Inferior parietal cortex (tissue), 1 donor: ENCODE results near the gene CRACR2A.

Experiments used
- DNase-seq: peaks from one replicate; pipeline ENCODE4 v3.0.0-alpha.2; 2016; ENCODE audit errors: extremely low spot score

CRACR2A gene

GRCh38 chr12:3752741-3753486, at the start of gene CRACR2A:
Gene CRACR2A, minus strand, starts transcription at chr12:3753109. Its CDS starts 56,110 bp downstream, at chr12:3696999.
- DNase-seq = no peak

DNA sequence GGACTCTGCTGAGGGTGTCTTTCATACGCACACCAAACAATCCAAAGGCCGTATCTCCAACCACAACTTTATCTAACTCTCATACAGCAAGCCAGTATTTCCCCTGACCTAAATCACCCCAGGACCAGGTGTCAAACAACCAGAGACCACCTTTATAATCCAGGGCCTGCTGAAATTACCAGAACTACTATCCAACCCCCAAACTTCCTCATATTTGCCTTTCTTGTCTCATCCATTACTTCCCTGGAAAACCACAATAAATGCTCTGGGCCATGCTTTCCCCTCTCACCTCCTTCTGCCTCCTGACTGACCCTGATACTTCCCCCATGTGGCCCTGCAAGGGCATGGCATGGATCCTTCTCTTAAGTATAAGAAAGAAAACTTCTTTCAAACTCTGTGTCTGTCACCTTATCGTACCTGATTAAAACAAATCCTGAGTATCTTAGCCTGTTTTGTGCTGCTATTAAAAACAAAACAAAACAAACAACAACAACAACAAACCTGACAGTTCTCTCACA, 44.7 kb upstream of the CRACR2A start:
- no peak for DNase-seq

DNA sequence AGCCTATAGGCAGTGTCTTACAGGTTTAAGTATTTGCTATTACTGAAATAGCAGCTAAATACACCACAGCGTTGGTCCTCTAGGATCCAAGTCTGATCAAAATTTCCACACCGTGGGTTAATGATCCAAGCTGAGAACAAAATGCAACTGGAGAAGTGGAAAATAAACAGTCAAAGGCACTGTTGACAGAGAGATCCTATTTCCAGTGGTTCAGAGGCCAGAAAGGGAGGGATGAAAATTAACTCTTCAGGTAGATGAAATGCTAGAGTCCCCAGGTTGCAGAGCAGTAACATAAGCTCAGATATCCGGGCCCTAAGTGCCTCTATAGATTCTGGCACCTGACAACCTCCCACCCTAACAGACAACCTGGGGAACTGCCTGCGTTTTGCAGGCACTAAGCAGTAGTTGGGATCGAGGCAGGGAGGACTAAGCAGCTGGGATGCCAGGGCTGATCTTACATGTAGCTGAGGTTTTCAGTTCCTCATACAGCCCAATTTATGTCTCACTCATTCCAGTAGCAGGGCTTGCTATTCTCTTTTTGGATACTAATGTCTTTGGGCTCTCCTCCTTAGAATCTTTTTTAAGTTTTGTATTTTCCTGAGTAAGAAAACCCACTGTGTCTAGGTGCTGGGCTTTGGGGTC, 42.7 kb upstream of the CRACR2A start:
- DNase-seq = no peak

- DNase-seq = no peak
These were observed 42.2 kb upstream of the CRACR2A start for GRCh38 chr12:3795066-3795465.

GRCh38 chr12:3792623-3793288, 39.8 kb upstream of the CRACR2A start:
- DNase-seq = no peak

GRCh38 chr12:3791256-3791874, 38.5 kb upstream of the CRACR2A start:
- DNase-seq = no peak

DNA sequence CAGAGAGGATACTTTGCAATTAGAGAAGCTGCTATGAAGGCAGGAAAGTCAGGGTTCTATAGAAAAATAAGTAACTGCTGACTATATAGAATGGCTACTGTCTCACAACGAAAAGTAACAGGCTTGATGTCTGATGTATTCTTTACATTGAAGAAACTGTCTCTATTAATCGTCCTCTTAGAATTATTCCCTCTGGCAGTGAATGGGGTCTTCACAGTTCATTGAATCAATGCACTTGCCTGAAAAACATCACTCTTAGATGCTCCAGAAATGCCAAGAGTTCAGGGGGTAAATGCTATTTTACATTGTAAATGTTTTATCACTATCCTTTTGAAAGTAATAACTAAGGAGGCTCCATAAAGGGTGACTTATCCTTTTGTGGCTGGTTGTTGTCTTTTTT, 37.7 kb upstream of the CRACR2A start:
- DNase-seq = no peak

DNA sequence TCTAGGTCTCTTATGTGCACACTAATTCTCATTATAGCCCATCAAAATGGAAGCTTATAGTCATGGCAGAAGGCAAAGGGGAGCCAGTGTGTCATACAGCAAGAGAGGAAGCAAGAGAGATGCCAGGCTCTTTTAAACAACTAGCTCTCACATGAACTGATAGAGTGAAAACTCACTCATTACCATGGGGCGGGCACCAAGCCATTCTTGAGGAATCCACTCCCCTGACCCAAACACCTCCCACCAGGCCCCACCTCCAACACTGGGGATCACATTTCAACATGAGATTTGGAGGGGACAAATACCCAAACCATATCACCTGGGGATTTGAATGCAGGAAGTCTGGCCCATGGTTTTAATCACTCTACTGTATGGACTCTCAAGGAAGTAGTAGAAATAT, 36.9 kb upstream of the CRACR2A start:
- DNase-seq = no peak

GRCh38 chr12:3777206-3777809, 24.4 kb upstream of the CRACR2A start:
- peak; percentile 77 for DNase-seq

- DNase-seq = no peak
These were observed 22.6 kb upstream of the CRACR2A start for GRCh38 chr12:3775385-3776035.

DNA sequence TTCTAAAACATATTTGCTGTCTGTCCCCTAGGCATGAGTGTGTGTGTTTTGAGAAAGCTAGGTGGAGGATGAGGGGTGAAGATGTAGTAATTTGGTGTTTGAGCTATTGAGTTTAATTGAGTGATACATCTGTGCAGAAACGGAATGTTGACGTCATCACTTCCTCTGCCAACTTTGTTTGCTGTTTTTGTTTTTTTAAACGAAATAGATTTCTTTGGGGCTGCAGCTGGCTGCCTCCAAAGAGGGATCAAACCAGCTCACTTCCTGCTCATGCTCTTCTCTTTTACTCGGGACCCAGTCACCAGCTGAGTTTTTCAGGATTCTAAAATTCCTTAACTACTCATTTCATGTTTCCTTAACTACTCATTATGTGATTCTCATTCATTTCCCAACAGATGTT, 19.5 kb upstream of the CRACR2A start:
- DNase-seq = no peak

DNA sequence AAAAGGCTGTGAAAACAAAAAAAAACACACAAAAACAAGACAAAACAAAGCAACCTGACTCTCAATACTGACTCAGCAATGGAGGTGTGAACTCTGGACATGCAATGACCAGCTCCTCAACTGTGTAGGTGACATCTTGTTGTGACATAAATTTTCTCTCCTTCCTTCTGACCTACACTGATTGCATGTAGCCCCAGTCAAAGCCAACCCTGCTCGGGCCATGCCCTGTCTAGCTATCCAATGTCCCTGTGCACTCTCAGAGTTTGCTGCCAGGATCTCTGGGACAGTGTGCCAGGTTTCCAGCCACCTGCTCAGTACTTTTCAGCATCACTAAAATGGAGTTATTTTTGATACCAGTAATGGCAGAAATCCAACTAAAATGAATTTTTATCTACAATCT, 18.9 kb upstream of the CRACR2A start:
- DNase-seq = no peak

GRCh38 chr12:3770891-3771290, 18.0 kb upstream of the CRACR2A start:
- DNase-seq = no peak

DNA sequence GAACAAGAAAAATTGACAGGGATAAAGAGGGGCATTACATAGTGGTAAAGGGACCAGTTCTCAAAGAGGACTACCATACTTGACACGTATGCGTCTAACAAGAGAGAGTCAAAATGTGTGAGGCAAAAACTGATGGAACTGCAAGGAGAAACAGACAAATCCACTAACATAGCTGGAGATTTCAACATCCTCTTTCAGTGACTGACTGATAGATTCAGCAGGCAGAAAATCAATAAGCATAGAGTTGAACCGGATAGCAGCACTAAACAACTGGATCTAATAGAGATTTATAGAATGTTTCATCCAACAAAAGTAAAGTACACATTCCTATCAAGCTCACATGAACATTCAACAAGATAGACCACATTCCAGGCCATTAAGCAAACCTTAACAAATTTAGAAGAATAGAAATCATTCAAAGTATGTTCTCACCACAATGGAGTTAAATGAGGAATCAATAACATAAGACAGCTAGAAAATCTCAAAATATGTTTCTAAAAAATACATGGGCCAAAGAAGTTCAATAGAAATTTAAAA, 16.1 kb upstream of the CRACR2A start:
- no peak for DNase-seq

DNA sequence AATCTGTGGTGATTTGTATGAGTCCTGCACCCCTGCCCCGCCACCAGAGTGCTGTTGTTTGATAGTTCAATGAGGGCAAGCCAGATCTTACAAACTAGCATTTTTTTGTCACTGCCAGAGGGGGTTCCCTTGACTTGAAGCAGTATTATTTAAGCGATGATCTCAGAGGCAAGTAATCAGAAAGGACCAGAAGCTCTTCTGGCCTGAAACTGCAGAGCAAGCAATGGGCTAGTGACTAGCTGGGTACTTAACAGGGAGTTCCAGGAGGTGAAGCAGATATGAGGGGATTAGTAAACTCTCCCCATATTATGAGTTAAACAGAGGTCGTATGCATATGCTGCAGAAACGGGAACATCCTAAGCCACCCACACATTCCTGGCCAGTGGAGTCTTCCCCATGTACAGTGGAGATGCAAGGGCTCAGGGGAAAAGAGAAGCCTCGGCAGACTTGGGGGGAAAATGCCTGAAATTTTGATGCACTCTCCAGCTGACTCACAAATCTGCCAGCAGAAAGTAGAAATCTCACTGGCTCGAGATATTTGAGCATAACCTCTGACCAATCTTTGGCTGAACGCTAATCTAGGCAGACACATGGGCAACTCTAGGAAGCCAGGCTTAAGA, 8.3 kb upstream of the CRACR2A start:
- no peak for DNase-seq

DNA sequence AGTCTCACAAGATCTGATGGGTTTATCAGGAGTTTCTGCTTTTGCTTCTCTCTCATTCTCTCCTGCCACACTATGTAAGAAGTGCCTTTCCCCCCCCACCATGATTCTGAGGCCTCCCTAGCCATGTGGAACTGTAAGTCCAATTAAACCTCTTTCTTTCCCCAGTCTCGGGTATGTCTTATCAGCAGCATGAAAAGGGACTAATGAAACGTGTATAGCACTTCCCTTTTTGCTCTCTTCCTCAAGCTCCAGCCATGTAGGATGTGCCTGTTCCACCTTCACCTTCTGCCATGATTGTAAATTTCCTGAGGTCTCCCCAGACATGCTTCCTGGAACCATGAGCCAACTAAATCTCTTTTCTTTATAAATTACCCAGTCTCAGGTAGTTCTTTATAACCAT, 7.0 kb upstream of the CRACR2A start:
- no peak for DNase-seq

DNA sequence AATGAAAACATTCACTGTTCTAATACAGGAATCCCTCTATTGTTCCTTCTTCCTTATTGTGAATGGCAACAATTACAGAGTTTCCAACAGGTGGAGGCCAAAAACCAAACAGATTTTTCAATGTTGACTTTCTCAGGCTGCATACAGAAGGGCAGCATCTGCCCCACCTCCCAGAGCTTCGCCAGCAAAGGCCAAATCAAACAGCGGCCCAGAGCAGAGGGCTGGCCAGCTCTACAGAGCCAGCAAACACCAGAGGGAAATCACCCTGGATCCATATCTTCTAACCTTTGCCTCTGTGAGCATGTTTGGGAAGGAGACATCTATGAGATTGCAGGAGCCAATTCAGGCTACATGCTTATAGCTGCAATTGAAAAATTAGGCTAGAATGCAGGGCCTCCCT, 4.4 kb upstream of the CRACR2A start:
- DNase-seq = no peak

GRCh38 chr12:3755898-3756297, 3.0 kb upstream of the CRACR2A start:
- DNase-seq = no peak

DNA sequence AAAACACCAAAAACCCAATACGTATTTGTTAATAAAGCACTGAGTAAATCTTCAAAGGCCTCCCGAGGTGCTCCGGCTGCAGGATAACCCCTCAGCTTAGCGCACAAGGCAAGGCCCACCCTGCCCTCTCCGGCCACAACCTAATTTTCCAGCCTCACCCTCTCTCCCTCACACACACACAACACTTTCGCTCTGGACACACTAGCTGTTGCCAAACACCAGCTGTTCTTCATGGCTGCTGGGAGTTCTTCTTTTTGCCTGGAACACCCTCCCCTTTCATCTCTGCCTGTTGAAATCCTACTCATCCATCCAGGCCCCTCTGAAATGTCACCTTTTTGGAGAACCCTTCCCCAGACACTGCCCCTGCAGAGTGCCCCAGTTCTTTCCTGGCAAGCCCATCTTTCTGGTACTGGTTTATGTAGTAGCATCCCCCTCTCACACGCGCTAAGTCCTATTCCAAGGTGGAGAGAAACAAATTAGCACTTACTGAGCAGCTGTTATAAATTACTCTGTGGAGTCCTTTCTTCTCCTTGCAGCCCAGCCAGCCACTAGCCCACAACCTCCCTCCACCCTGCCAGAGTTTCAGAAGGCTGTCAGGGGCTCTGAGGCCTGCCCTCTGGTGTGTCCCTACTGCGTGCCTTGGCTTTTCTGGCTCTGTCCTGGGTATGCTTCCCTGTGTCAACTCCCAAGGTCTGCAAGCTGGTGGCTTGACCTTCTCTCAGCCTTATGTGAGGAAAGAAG, 805 bp upstream of the CRACR2A start:
- no peak for DNase-seq
